ENCODE measurements around the gene GLT8D2. TPM values are rescaled to one million over a fixed set of nuclear protein-coding genes. Genes with fewer than 3 reads are reported as not detected.

The GLT8D2 gene
- total and polyA plus RNA-seq, 2 donors (not counting 1 experiment from before 2014, with no cell fraction given), result not detected

- DNase-seq, result no peak
- H4K20me1 ChIP-seq (ENCODE audit: control insufficient read depth, insufficient read depth, low read length, poor library complexity, severe bottlenecking), result no peaks in the 10 kb centered on the region
- CTCF ChIA-PET, result no interaction called here
- H3K27me3 ChIP-seq (replicated peaks in 1 of 4; ENCODE audit: control extremely low read depth in 1 of 4, control insufficient read depth in 3 of 4, insufficient read depth in 4 of 4, low read length in 3 of 4), result peaks cover 0 to 6% (median 0%) of the 10 kb centered on the region in 4 experiments
- no peaks in the 10 kb centered on the region for H3K36me3 ChIP-seq (replicated peaks in 1 of 2; ENCODE audit: control extremely low read depth in 1 of 2, control insufficient read depth in 1 of 2, extremely low read depth in 1 of 2, insufficient read depth in 2 of 2, low read length in 1 of 2)
- TF ChIP-seq CTCF (IDR thresholded peaks at IDR 0.05) (no peak), EZH2 (IDR thresholded peaks at IDR 0.05; ENCODE audit: borderline replicate concordance, insufficient read depth, low read depth, low read length, poor library complexity, severe bottlenecking) (no peak)
- no peak overlapping the region for H3K9ac ChIP-seq (ENCODE audit: low read length)
- H2AFZ ChIP-seq (ENCODE audit: insufficient read depth, low read depth, low read length, poor library complexity, severe bottlenecking), result no peak overlapping the region
- no peak overlapping the region for H3K27ac ChIP-seq (ENCODE audit: low read length in 2 of 2)
- POLR2A ChIA-PET, result no interaction called here
- H3K27ac Mint-ChIP-seq, result no peak overlapping the region
- no peaks in the 10 kb centered on the region for H3K4me1 Mint-ChIP-seq
- no peaks in the 10 kb centered on the region for H3K4me1 ChIP-seq (ENCODE audit: control insufficient read depth in 2 of 2, insufficient read depth in 2 of 2, low read length in 2 of 2)
- peaks cover 17% of the 10 kb centered on the region for H3K27me3 Mint-ChIP-seq
- H3K4me2 ChIP-seq (replicated peaks; ENCODE audit: low read depth, low read length, poor library complexity, severe bottlenecking), result no peak overlapping the region
- intact Hi-C loops (cut with micrococcal nuclease), result no loop called here
- WGBS (ENCODE audit: insufficient coverage), result no CpG with 5 or more reads among the region's 5 CpGs
- H3K9me3 ChIP-seq (ENCODE audit: control extremely low read depth in 1 of 3, control insufficient read depth in 2 of 3, insufficient read depth in 1 of 3, low read length in 2 of 3), result peaks cover 0 to 8% (median 4%) of the 10 kb centered on the region in 3 donors
- peaks cover 2% of the 10 kb centered on the region for H3K9me3 Mint-ChIP-seq (ENCODE audit: insufficient read depth)
- ATAC-seq (ENCODE audit: low read depth), result no peak
- H3K4me3 Mint-ChIP-seq, result no peak overlapping the region
- H3K79me2 ChIP-seq (ENCODE audit: control insufficient read depth, insufficient read depth, low read length), result no peaks in the 10 kb centered on the region
- no peak overlapping the region for H3K4me3 ChIP-seq (ENCODE audit: control extremely low read depth in 1 of 5, extremely low read depth in 1 of 5, insufficient read depth in 1 of 5, low read depth in 2 of 5, low read length in 4 of 5)
Measured at GRCh38 chr12:104026841-104027599, 23.0 kb downstream of the GLT8D2 start.

GRCh38 chr12:104025771-104026170, 24.2 kb downstream of the GLT8D2 start:
- Histone ChIP-seq H3K27ac (ENCODE audit: low read length in 2 of 2) (no peak overlapping the region), H3K36me3 (replicated peaks in 1 of 2; ENCODE audit: control extremely low read depth in 1 of 2, control insufficient read depth in 1 of 2, extremely low read depth in 1 of 2, insufficient read depth in 2 of 2, low read length in 1 of 2) (no peaks in the 10 kb centered on the region), H2AFZ (ENCODE audit: insufficient read depth, low read depth, low read length, poor library complexity, severe bottlenecking) (no peak overlapping the region), H3K9me3 (ENCODE audit: control extremely low read depth in 1 of 3, control insufficient read depth in 2 of 3, insufficient read depth in 1 of 3, low read length in 2 of 3) (peaks cover 0 to 13% (median 4%) of the 10 kb centered on the region in 3 donors), H3K9ac (ENCODE audit: low read length) (no peak overlapping the region), H4K20me1 (ENCODE audit: control insufficient read depth, insufficient read depth, low read length, poor library complexity, severe bottlenecking) (no peaks in the 10 kb centered on the region), H3K27me3 (replicated peaks in 1 of 4; ENCODE audit: control extremely low read depth in 1 of 4, control insufficient read depth in 3 of 4, insufficient read depth in 4 of 4, low read length in 3 of 4) (peaks cover 0 to 6% (median 0%) of the 10 kb centered on the region in 4 experiments), H3K79me2 (ENCODE audit: control insufficient read depth, insufficient read depth, low read length) (no peaks in the 10 kb centered on the region), H3K4me3 (ENCODE audit: control extremely low read depth in 1 of 5, extremely low read depth in 1 of 5, insufficient read depth in 1 of 5, low read depth in 2 of 5, low read length in 4 of 5) (no peak overlapping the region), H3K4me1 (ENCODE audit: control insufficient read depth in 2 of 2, insufficient read depth in 2 of 2, low read length in 2 of 2) (no peaks in the 10 kb centered on the region), H3K4me2 (replicated peaks; ENCODE audit: low read depth, low read length, poor library complexity, severe bottlenecking) (no peak overlapping the region)
- 94% methylated on average over 2 of the region's 2 CpGs for WGBS (ENCODE audit: insufficient coverage)
- H3K27me3 Mint-ChIP-seq, result peaks cover 17% of the 10 kb centered on the region
- no peaks in the 10 kb centered on the region for H3K4me1 Mint-ChIP-seq
- intact Hi-C loops (cut with micrococcal nuclease), result no loop called here
- ATAC-seq (ENCODE audit: low read depth) (no peak), DNase-seq (no peak)
- H3K4me3 Mint-ChIP-seq, result no peak overlapping the region
- TF ChIP-seq CTCF (IDR thresholded peaks at IDR 0.05) (no peak), EZH2 (IDR thresholded peaks at IDR 0.05; ENCODE audit: borderline replicate concordance, insufficient read depth, low read depth, low read length, poor library complexity, severe bottlenecking) (no peak)
- peaks cover 2% of the 10 kb centered on the region for H3K9me3 Mint-ChIP-seq (ENCODE audit: insufficient read depth)
- CTCF ChIA-PET, result no interaction called here
- POLR2A ChIA-PET, result interaction anchor here (0.6 kb wide), 1 partner anchor 94 kb away, joined by 4 read pairs; no protein-coding TSS in a partner anchor
- no peak overlapping the region for H3K27ac Mint-ChIP-seq

Data from B cell (primary cell).